Gastrocnemius medialis (tissue), 4 donors: ENCODE measurements around the gene NCAM2.

Experiments
- POLR2A ChIP-seq, 2 donors: fragments of 450-650 bp; IDR thresholded peaks; one replicate each; pipeline ENCODE4 v1.6.1; 2017; ENCODE audit warnings: antibody characterized with exemption in 2 of 2, mild to moderate bottlenecking in 2 of 2, moderate library complexity in 2 of 2
- TF ChIP-seq, protein P1 (sequence below), 5 experiments: fragments of 450-650 bp in 3 of 5; fragments of 200-600 bp in 2 of 5; sonication (generic) in 2 of 5; IDR thresholded peaks in 4 of 5; conservative IDR thresholded peaks in 1 of 5; 1 replicate in 4 of 5; 2 replicates in 1 of 5; pipeline ENCODE4 v1.5.1; 2016 to 2019; ENCODE audit warnings: antibody characterized with exemption in 5 of 5, mild to moderate bottlenecking in 3 of 5, moderate library complexity in 3 of 5

DNA sequence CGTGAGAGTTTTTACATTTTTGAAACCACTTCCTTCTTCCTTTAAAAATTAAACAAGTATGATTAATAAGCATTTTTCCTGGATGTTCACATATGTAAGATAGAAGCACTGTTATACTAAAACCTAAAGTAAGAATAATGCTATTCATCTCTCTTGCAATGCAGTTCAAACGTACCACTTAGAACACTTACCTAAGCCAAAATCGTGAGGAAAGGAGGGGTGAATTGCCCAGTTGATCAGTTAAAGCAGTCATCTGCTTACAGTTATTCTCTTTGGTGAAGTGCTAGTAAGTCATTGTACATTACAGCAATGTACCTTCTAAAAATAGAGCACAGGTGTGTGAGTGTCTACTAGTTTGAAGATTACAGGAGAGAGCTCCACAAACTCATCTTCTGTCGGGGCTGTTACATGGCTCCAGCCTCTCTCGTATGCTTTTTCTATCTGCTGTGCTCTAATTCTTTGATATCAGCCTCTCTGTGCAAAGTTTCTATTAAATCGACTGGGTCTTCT lies 3.4 kb downstream of the NCAM2 start:
- TF ChIP-seq, protein P1, sequence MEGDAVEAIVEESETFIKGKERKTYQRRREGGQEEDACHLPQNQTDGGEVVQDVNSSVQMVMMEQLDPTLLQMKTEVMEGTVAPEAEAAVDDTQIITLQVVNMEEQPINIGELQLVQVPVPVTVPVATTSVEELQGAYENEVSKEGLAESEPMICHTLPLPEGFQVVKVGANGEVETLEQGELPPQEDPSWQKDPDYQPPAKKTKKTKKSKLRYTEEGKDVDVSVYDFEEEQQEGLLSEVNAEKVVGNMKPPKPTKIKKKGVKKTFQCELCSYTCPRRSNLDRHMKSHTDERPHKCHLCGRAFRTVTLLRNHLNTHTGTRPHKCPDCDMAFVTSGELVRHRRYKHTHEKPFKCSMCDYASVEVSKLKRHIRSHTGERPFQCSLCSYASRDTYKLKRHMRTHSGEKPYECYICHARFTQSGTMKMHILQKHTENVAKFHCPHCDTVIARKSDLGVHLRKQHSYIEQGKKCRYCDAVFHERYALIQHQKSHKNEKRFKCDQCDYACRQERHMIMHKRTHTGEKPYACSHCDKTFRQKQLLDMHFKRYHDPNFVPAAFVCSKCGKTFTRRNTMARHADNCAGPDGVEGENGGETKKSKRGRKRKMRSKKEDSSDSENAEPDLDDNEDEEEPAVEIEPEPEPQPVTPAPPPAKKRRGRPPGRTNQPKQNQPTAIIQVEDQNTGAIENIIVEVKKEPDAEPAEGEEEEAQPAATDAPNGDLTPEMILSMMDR (IDR thresholded peaks at IDR 0.05 in 4 of 5, conservative IDR thresholded peaks at IDR 0.05 in 1 of 5): no peak
- TF ChIP-seq POLR2A (IDR thresholded peaks at IDR 0.05): no peak
